Tibial nerve (tissue), 4 donors: ENCODE measurements around the gene RFC1. TPM values are rescaled to one million over a fixed set of nuclear protein-coding genes. Genes with fewer than 3 reads are reported as not detected.
"Not testable (repeated sequence)": the region's sequence is repeated elsewhere in the genome, so short reads cannot be mapped to it uniquely, and the experiment has no call there.

ENCODE experiments used
- DNase-seq, 2 donors: peaks; one replicate each; pipeline ENCODE4 v3.0.0-alpha.2; 2019; ENCODE audit warnings: low spot score in 2 of 2
- H3K27ac ChIP-seq, 4 donors: fragments of 200-600 bp; sonication (generic) in 3 of 4; one replicate each; pipeline ENCODE4 v1.5.1; 2017 to 2019; ENCODE audit warnings: mild to moderate bottlenecking in 1 of 4
- H3K27me3 ChIP-seq, 2 donors: fragments of 200-600 bp; sonication (generic) in 1 of 2; one replicate each; pipeline versions ENCODE4 v1.5.1 to v1.6.0; 2017 to 2019
- H3K36me3 ChIP-seq, 3 donors: fragments of 200-600 bp; sonication (generic); one replicate each; pipeline ENCODE4 v1.5.1; 2018 to 2019
- H3K4me1 ChIP-seq, 4 donors: fragments of 200-600 bp; sonication (generic) in 3 of 4; one replicate each; pipeline ENCODE4 v1.5.1; 2017 to 2019
- H3K4me3 ChIP-seq, 4 donors: fragments of 200-600 bp; sonication (generic) in 3 of 4; one replicate each; pipeline ENCODE4 v1.5.1; 2017 to 2019; ENCODE audit warnings: mild to moderate bottlenecking in 1 of 4, moderate library complexity in 1 of 4
- H3K9me3 ChIP-seq, 4 donors: fragments of 200-600 bp; sonication (generic) in 3 of 4; one replicate each; pipeline ENCODE4 v1.5.1; 2017 to 2019
- EP300 ChIP-seq, 2 donors: sonication (generic); formaldehyde crosslinking; IDR thresholded peaks; one replicate each; pipeline ENCODE4 v1.6.1; 2017; ENCODE audit warnings: antibody characterized with exemption in 2 of 2, mild to moderate bottlenecking in 1 of 2
- POLR2A ChIP-seq, 2 donors: fragments of 450-650 bp; IDR thresholded peaks; one replicate each; pipeline ENCODE4 v1.6.1; 2017; ENCODE audit warnings: antibody characterized with exemption in 2 of 2, mild to moderate bottlenecking in 2 of 2, moderate library complexity in 2 of 2
- WGBS, 2 donors: methylation state at CpG; one replicate each; pipeline ENCODE4 v1.1.5; 2018; 5-methylcytosine and 5-hydroxymethylcytosine counted together
- total RNA-seq, 4 donors: library from RNA; depleted of rRNA; stranded (reverse); fragments of >200 nt; gene quantifications; one replicate each; pipeline ENCODE4 v1.1.0, GENCODE V29; 2016
- TF ChIP-seq, protein P1 (sequence below), 5 experiments: fragments of 200-600 bp in 3 of 5; fragments of 450-650 bp in 2 of 5; sonication (generic) in 3 of 5; IDR thresholded peaks; one replicate each; pipeline ENCODE4 v1.5.1; 2016 to 2019; ENCODE audit warnings: antibody characterized with exemption in 5 of 5, mild to moderate bottlenecking in 3 of 5, moderate library complexity in 2 of 5

Gene RFC1
- total RNA-seq, 4 donors from 2014 or later = 23.3 to 85.9 (median 38.5) TPM

DNA sequence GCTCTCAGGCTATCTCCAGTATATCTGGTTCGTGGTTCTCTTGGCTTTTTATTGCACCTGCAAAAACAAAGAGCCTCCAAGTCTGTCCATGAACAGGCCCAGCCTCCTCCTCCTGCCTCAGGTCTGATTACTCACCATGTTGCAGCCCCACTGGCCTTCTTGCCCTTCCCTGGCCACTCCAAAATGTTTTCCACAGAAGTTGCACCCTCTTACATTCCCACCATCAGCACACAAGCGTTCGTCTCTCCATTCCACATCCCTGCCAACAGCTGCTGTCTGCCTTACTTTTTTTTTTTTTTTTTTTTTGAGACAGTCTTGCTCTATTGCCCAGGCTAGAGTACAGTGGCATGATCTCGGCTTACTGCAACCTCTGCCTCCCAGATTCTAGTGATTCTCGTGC lies 86.7 kb downstream of the RFC1 start:
- H3K4me1 ChIP-seq = no peaks in the 10 kb centered on the region
- H3K4me3 ChIP-seq = no peak overlapping the region
- peaks cover 0 to 10% (median 0%) of the 10 kb centered on the region in 4 donors for H3K9me3 ChIP-seq
- no peak for DNase-seq
- no peak overlapping the region for H3K27ac ChIP-seq
- TF ChIP-seq, protein P1, sequence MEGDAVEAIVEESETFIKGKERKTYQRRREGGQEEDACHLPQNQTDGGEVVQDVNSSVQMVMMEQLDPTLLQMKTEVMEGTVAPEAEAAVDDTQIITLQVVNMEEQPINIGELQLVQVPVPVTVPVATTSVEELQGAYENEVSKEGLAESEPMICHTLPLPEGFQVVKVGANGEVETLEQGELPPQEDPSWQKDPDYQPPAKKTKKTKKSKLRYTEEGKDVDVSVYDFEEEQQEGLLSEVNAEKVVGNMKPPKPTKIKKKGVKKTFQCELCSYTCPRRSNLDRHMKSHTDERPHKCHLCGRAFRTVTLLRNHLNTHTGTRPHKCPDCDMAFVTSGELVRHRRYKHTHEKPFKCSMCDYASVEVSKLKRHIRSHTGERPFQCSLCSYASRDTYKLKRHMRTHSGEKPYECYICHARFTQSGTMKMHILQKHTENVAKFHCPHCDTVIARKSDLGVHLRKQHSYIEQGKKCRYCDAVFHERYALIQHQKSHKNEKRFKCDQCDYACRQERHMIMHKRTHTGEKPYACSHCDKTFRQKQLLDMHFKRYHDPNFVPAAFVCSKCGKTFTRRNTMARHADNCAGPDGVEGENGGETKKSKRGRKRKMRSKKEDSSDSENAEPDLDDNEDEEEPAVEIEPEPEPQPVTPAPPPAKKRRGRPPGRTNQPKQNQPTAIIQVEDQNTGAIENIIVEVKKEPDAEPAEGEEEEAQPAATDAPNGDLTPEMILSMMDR (IDR thresholded peaks at IDR 0.05) = no peak
- TF ChIP-seq POLR2A (IDR thresholded peaks at IDR 0.05) (no peak), EP300 (IDR thresholded peaks at IDR 0.05) (no peak)
- H3K27me3 ChIP-seq = no peaks in the 10 kb centered on the region
- peaks cover 0 to 91% (median 0%) of the 10 kb centered on the region in 3 donors for H3K36me3 ChIP-seq
- 75 to 86% methylated on average over 5 of the region's 5 CpGs for whole genome bisulfite sequencing, 2 donors

GRCh38 chr4:39278476-39278875 lies 87.7 kb downstream of the RFC1 start:
- H3K4me1 ChIP-seq = no peaks in the 10 kb centered on the region
- no peaks in the 10 kb centered on the region for H3K27me3 ChIP-seq
- DNase-seq = no peak
- no peak overlapping the region for H3K4me3 ChIP-seq
- TF ChIP-seq, protein P1 (IDR thresholded peaks at IDR 0.05) = no peak
- TF ChIP-seq POLR2A (IDR thresholded peaks at IDR 0.05) (no peak), EP300 (IDR thresholded peaks at IDR 0.05) (no peak)
- WGBS, 2 donors = 92 to 96% methylated on average over 9 of the region's 9 CpGs
- H3K36me3 ChIP-seq = peaks cover 0 to 99% (median 0%) of the 10 kb centered on the region in 3 donors
- H3K27ac ChIP-seq = no peak overlapping the region
- peaks cover 0 to 10% (median 0%) of the 10 kb centered on the region in 4 donors for H3K9me3 ChIP-seq

DNA sequence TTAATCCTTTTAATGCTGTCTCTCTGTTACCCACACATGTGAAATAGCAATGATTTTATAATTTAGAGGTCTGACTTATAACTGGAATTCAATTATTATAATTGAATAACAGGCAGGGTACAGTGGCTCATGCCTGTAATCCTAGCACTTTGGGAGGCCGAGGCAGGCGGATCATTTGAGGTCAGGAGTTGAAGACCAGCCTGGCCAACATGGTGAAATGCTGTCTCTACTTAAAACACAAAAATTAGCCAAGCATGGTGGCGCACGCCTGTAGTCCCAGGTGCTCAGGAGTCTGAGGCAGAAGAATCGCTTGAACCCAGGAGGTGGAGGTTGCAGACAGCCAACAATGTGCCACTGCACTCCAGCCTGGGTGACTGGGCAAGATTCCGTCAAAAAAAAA lies 88.5 kb downstream of the RFC1 start:
- not testable (repeated sequence) for H3K27me3 ChIP-seq, DNase-seq, H3K4me1 ChIP-seq, H3K4me3 ChIP-seq, H3K27ac ChIP-seq
- WGBS, 2 donors = 83 to 87% methylated on average over 6 of the region's 6 CpGs
- peaks cover 0 to 100% (median 0%) of the 10 kb centered on the region in 3 donors for H3K36me3 ChIP-seq
- peaks cover 0 to 10% (median 0%) of the 10 kb centered on the region in 4 donors for H3K9me3 ChIP-seq

DNA sequence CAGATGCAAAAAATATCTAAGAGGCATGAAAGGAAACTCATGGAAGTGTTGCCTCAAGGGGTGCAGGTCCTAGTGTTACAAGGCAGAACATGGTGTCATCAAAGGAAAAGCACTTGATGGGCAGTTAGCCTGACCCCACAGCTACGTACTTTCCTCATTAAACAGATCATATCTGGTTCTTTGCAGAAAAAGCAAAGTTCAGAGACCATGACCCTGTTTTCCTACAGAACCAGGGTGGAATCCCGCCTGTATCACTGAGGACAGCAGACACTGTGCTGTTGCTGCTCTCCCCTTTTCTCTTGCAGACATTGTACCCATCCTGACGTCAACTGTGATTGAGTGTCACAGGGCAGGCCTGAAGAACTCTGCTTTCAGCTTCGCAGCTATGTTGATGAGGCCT lies 91.7 kb downstream of the RFC1 start:
- no peaks in the 10 kb centered on the region for H3K4me1 ChIP-seq
- DNase-seq = no peak
- H3K27ac ChIP-seq = no peak overlapping the region
- H3K27me3 ChIP-seq = no peaks in the 10 kb centered on the region
- H3K36me3 ChIP-seq = peaks cover 0 to 99% (median 0%) of the 10 kb centered on the region in 3 donors
- H3K4me3 ChIP-seq = no peak overlapping the region
- TF ChIP-seq EP300 (IDR thresholded peaks at IDR 0.05) (no peak), POLR2A (IDR thresholded peaks at IDR 0.05) (no peak)
- TF ChIP-seq, protein P1 (IDR thresholded peaks at IDR 0.05) = no peak
- WGBS, 2 donors = 93 to 98% methylated on average over 4 of the region's 4 CpGs
- no peaks in the 10 kb centered on the region for H3K9me3 ChIP-seq

DNA sequence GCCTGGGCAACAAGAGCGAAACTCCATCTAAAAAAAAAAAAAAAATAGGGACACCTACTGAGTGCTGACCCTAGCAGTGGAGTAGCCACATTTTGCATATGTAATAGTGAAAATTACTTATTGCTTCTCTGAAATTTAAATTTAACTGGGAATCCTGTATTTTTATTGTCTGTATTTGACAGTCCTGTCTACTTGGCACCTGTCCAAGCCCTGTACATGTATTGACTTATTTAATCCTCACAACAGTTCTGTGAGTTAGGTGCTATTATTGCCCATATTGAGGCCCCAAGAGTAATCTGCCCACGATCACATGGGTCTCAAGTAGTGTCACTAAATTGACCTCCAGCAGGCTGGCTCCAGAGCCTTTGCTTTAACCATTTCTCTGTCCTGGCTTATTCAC lies 102.3 kb downstream of the RFC1 start:
- H3K27ac ChIP-seq = no peak overlapping the region
- no peaks in the 10 kb centered on the region for H3K27me3 ChIP-seq
- no peak for DNase-seq
- H3K4me3 ChIP-seq = no peak overlapping the region
- no peaks in the 10 kb centered on the region for H3K9me3 ChIP-seq
- 70% methylated on average over 2 of the region's 2 CpGs for WGBS, 2 donors
- H3K4me1 ChIP-seq = no peaks in the 10 kb centered on the region
- TF ChIP-seq, protein P1 (IDR thresholded peaks at IDR 0.05) = no peak
- no peak for TF ChIP-seq EP300 (IDR thresholded peaks at IDR 0.05)
- H3K36me3 ChIP-seq = peaks cover 0 to 92% (median 0%) of the 10 kb centered on the region in 3 donors
